ENCODE results near the gene CAPN11. TPM values are rescaled to one million over a fixed set of nuclear protein-coding genes. Genes with fewer than 3 reads are reported as not detected.

CAPN11 gene
- total and polyA plus RNA-seq, 9 of the 15 experiments (the other 6 are each of a cell fraction or from before 2014, with no cell fraction given), result 0.03 to 0.61 (median 0.17) TPM; not detected in 1

DNA sequence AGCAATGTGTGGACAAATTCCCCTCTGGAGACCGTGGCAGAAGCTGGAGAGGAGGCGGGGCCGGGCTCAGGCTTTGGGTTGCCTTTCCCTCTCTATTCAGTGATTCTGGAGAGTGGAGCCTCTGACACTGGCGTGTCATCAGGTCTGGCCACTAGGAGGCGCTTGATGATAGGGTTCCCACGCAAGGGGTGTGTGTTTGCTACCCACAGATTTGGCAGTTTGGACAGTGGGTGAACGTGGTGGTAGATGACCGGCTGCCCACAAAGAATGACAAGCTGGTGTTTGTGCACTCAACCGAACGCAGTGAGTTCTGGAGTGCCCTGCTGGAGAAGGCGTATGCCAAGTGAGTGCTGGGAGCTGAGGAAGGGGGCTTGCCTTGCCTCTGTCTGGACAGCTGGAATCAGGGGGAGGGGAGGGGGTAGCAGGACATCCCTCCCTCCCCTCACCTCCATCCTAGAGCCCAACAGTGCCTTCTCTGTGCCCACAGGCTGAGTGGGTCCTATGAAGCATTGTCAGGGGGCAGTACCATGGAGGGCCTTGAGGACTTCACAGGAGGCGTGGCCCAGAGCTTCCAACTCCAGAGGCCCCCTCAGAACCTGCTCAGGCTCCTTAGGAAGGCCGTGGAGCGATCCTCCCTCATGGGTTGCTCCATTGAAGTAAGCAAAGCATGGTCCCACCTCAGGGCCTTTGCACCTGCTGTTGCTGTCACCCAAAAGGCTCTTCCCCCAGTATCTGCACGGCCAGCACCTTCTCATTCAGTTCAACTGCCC, 14.3 kb downstream of the CAPN11 start (continued):
- TF ChIP-seq HOMEZ (CRISPR knock-in tag; IDR thresholded peaks at IDR 0.05) (no peak), DPF2 (IDR thresholded peaks at IDR 0.05) (no peak), ZNF586 (CRISPR knock-in tag; conservative IDR thresholded peaks at IDR 0.05) (no peak), PCBP1 (IDR thresholded peaks at IDR 0.05; ENCODE audit: low read depth, low read length, poor library complexity, severe bottlenecking) (no peak), ELF4 (CRISPR knock-in tag; IDR thresholded peaks at IDR 0.05) (no peak), KHSRP (IDR thresholded peaks at IDR 0.05) (no peak), NFIX (CRISPR knock-in tag; IDR thresholded peaks at IDR 0.05; ENCODE audit: low read depth) (no peak), NR1H2 (CRISPR knock-in tag; IDR thresholded peaks at IDR 0.05) (no peak; the same call in 1 of the 2 replicates), ZNF143 (CRISPR knock-in tag; IDR thresholded peaks at IDR 0.05) (no peak), TBL1XR1 (IDR thresholded peaks at IDR 0.05; ENCODE audit: low read length in 2 of 2) (peak in 1 of 2 experiments; percentile 56; a peak in 1 of 4 replicates), MTF1 (CRISPR knock-in tag; IDR thresholded peaks at IDR 0.05; ENCODE audit: borderline replicate concordance) (no peak), ZNF785 (CRISPR knock-in tag; IDR thresholded peaks at IDR 0.05) (no peak), FIP1L1 (IDR thresholded peaks at IDR 0.05; ENCODE audit: low read depth, low read length, poor library complexity, severe bottlenecking) (no peak), ZNF507 (tag; conservative IDR thresholded peaks at IDR 0.05) (no peak), YBX1 (IDR thresholded peaks at IDR 0.05) (no peak), REST (IDR thresholded peaks at IDR 0.05; ENCODE audit: borderline replicate concordance) (peak; percentile 94), REST (CRISPR knock-in tag; IDR thresholded peaks at IDR 0.05; ENCODE audit: low read depth) (no peak), ZNF780A (CRISPR knock-in tag; IDR thresholded peaks at IDR 0.05) (no peak), BRD9 (IDR thresholded peaks at IDR 0.05; ENCODE audit: low read depth, partially characterized antibody) (peak; percentile 56), MYNN (IDR thresholded peaks at IDR 0.05) (no peak), MYNN (CRISPR knock-in tag; IDR thresholded peaks at IDR 0.05) (no peak), ETV5 (CRISPR knock-in tag; IDR thresholded peaks at IDR 0.05; ENCODE audit: low read depth) (0 out of 2 replicates have a peak, but pooled peaks have one; percentile 26)

Data from K562 (cell line).